Esophagus squamous epithelium (tissue), 4 donors: Measurements from ENCODE around the gene SRPK1.

Source experiments
- CTCF ChIP-seq, 6 experiments: fragments of 450-650 bp in 4 of 6; fragments of 200-600 bp in 2 of 6; sonication (generic) in 2 of 6; IDR thresholded peaks; one replicate each; pipeline ENCODE4 v1.5.1; 2016 to 2019; ENCODE audit warnings: antibody characterized with exemption in 6 of 6, mild to moderate bottlenecking in 4 of 6, moderate library complexity in 4 of 6
- POLR2A ChIP-seq, 4 donors: fragments of 450-650 bp; IDR thresholded peaks; one replicate each; pipeline ENCODE4 v1.6.1; 2017; ENCODE audit warnings: antibody characterized with exemption in 4 of 4, mild to moderate bottlenecking in 4 of 4, moderate library complexity in 3 of 4

GRCh38 chr6:35924146-35924545 lies 3.2 kb upstream of the SRPK1 start:
- TF ChIP-seq POLR2A (IDR thresholded peaks at IDR 0.05) (no peak), CTCF (IDR thresholded peaks at IDR 0.05) (no peak)
